ENCODE results near the gene RANBP1.
"Not testable (repeated sequence)": the region's sequence is repeated elsewhere in the genome, so short reads cannot be mapped to it uniquely, and the experiment has no call there.

RANBP1 gene

DNA sequence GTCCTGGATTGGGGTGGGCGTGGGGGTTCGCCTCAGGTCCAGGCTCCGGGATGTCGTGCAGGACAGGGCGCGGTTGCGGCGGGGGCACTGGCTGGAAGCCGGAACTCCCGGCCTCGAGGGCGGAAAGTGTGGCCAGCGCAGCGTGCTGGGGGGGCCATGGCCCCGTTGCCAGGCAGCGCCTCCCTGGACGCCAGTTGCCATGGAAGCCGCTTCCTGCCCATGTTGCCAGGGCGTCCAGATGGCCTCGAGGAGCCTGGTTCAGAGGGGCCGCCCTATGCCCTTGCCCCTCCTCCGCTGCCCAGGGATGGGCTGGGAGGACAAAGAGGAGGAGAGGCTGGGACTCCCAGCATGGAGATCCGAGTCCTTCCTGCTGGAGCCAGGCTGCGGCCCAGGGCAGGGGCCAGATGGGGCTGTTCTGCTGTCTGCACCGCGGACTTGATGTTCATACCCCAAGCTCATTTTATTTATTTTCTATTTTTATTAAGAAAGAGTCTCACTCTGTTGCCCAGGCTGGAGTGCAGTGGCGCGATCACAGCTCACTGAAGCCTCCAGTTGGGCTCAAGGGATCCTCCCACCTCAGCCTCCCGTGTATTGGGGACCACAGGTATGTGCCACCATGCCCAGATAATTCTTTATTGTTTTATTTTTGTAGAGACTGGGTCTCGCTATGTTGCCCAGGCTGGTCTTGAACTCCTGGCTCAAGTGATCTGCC is 39.6 kb downstream of the RANBP1 start:
- DNase-seq = no peak

DNA sequence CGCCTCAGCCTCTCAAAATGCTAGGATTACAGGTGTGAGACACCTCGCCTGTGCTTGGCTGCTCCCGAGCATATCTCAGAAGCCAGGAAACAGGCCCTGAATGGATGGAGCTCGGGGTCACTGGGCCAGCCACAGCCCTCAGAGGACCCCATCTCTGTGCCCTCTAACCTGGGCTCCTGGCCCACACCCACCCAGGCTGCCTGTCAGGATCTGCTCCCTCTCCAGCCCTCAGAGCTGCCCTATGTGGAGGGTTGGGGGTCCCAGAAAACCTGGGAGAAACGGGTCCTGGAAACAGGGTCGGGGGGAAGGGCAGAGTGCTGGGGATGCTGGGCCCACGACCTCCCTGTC is 40.1 kb downstream of the RANBP1 start:
- no peak for DNase-seq

DNA sequence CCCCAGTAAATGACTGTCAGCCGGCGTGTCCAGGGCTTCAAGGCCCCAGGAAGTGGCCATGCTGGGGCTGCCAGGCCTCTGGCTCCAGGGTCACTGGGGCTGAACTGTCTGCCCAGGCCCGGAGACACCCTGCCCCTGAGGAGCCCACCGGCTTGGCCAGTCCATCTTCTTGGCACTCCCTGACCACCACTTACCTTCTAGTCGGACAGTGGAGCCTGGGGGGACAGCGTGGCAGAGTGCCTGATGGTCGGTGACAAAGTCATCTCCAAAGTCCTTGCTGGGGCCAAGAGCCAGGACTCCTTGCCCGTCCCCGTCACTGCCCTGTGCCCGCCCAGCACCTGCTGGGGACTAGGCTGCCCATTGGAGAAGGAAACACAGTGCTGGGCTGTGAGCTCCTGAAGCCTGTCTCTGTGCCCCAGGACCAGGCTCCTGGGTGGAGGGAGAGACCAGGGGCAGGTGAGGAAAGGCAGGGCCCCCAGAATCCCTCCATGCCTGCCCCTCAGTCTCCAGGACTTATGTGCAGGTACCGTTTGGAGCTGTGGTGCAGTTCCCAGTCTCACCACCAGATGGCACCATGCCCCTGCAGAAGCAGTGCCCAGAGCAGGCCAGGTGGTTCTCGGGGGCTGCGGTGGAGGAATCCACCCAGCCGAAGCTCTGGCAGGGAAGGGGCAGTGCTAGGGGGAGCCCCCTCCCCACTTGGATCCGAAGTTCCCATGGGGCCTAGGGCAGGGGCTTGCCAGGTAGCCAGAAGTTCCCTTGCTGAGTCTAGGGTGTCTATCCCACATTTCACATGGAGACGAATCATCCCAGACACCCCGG is 40.9 kb downstream of the RANBP1 start:
- peak; percentile 54 for DNase-seq

DNA sequence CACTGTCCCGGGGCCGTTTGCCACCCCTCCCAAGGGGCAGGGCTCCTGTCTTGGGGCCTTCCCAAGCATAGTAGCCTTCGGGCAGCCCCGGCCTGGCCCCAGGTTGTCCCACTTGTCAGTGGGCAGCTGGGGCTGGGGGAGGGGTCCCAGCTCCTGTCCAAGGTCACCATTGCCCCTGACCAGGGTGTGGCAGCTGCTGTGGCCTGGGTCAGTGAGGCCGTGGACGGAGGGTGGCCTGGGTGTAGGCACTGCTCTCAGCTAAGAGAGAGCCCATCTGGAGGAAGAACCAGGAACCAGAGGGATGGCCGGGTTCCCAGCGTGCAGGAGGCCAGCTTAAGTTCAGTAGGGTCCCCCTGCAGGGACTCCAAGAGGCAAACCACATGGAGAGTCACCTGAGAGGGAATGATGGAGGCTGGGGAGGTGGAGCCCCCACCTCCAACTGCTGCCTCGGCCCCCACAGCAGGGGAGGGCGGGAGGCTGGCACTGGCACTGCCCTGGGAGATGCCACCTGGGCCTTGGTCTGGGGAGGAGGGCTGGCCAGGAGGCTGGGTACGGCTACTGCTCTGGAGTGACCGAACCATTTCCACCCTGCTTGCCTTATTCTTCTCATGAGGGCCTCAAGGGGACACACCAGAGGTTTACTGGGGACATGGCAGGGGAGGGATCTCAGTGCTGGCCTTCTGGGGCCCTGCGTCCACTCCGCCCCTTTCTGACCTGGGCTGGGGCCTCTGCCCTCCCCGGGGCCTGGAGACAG is 41.7 kb downstream of the RANBP1 start:
- DNase-seq = no peak

DNA sequence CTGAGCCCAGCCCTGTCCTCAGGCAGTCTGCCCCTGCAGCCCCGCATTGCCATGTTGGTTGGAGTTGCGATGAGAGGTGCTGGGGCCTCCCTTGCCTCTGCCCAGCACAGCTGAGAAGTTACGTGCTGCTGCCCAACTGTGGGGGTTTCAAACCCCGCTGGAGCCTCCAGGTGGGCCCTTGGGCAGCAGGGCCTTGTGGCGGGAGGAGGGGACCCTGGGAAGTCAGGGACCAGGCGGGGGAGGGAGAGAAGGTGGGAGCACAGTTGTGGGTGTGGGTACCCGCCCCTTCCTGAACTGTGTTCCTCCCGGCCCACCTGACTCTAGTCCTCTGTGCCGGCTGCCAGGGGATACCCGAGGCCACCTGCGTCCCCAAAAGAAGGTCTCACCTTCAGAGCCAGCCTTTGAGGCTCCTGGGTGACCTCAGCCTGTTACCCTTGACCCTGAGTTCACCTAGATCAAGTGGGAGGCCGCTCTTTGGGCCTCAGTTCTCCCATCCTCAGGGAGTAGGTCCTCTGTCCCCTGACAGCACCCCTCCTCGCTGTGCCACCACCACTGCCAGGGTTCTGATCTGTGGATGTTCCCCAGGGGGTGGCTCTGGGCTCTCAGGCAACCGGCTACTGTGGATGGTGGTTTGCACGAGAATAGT is 42.6 kb downstream of the RANBP1 start:
- DNase-seq = no peak

DNA sequence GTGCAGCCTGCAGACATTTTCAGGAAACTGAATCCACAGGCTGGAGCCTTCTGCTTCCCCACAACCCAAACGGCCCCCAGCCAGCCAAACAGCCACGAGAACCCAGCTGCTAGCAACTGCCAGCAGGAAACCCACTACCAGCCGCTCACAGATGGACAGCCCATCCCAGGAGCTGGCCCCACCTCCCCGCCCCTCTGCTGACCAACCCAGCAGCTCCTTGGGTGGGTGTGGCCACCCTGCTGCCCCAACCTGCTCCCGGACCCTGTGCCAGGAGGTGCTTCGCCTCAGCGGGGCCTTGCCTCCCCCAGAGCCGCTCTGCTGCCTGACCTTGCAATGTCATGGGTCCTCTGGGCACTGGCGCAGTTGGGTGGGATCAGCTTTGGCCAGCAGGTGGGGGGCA is 43.2 kb downstream of the RANBP1 start:
- no peak for DNase-seq

DNA sequence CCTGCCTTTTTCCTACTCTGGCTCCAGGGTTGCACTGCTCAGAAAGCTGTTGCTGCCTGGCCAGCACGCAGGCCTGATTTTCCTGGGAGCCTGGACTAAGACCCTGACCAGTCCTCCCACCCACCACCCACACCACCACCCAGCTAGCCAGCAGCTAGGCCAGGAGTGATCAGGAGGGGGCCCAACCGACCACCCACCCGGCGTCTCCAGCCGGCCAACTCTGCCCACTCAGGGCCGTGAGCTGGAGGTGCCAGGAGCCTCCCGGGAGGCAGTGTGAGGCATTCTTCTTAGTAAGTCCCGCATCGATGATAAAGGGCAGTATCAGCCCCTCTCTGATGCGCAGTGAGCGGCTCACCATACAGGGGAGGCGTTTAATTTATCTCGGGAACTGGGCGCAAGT is 43.6 kb downstream of the RANBP1 start:
- not testable (repeated sequence) for DNase-seq

DNA sequence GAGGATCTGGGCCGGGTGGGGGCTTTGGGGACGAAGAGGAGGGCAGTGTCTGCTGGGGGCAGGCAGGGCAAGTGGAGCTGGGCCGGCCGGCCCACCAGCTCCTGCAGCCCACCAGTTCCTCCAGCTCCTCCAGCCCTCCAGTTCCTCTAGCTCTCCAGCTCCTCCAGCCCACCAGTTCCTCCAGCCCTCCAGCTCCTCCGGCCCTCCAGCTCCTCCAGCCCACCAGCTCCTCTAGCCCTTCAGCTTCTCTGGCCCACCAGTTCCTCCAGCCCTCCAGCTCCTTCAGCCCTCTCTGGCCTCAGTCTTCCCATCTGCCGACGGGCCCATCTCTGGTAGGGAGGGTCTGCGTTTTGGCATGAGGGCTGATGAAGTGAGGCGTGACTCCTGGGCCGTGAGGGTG is 44.1 kb downstream of the RANBP1 start:
- no peak for DNase-seq

DNA sequence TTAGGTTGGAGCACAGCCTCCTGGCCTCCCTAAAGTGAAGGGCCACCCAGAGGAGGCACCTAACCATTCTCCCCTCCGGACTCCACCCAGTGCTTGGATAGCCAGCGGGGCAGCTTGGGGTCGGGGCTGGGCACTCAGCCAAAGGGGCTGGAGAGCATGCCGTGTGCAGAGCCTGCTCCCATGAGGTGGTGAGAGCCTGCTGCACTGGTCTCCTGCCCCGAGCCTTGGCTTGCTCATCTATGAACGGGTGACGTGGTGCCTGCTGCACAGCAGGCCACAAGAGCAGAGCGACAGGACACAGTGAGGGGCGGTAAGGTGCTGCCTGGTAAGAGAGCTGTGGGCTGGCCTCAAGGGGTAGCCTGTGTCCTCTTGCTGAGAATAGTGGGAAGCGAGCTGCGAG is 49.0 kb downstream of the RANBP1 start:
- DNase-seq = no peak

DNA sequence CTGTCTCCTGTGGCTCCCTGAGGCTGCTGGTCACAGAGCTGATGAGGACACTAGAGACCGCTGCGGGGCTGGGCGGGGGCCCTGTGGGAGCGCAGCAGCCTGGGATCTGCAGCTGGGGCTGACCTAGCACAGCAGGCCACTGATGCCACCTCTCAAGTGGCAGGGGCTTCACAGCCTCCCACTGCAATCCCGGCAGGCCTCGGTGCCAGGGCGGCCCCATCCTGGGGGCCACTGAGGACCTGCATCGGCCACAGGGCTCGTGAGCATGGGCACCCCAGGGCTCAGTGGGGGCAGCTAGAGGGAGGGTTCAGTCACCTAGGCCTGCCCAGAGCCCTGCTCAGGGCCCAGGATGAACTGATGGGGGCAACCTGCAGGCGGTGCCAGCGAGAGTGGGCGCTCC is 49.5 kb downstream of the RANBP1 start:
- DNase-seq = no peak

DNA sequence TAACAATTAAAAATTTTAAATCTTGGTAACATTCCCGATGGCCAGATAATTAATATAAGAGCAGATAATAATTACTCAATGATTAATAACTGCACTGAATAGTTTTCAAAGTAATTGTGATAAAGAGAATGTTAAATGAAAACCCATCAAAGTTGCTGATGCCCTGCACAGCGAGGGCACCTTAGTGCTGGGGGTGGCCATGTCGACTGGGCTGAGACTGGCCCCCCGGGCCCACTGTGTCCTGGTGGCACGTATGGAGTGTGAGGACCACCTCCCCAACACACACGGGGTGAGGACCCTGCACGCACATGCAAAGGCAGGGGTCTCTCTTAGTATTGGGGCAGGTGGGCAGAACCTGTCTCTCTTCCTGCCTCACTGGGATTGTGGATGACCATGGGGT is 50.0 kb downstream of the RANBP1 start:
- no peak for DNase-seq

DNA sequence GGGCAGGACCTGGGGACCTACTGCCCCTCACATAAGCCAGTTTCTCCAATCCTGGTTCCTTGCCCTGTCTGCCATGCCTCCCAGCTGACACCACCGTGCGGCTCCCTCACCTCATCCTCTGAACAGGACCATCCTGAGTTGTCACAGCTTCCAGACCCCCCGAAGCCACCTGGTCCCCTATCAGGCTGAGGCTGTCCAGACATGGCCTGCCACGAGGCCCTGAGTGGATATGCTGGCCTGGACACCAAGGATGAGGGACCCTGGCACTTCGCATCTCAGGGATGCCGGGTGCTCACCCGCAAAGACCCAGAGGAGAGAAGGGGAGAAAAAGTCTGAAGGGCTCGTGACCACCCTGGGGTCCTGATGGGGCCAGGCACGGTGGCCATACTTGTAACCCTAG is 50.8 kb downstream of the RANBP1 start:
- no peak for DNase-seq

DNA sequence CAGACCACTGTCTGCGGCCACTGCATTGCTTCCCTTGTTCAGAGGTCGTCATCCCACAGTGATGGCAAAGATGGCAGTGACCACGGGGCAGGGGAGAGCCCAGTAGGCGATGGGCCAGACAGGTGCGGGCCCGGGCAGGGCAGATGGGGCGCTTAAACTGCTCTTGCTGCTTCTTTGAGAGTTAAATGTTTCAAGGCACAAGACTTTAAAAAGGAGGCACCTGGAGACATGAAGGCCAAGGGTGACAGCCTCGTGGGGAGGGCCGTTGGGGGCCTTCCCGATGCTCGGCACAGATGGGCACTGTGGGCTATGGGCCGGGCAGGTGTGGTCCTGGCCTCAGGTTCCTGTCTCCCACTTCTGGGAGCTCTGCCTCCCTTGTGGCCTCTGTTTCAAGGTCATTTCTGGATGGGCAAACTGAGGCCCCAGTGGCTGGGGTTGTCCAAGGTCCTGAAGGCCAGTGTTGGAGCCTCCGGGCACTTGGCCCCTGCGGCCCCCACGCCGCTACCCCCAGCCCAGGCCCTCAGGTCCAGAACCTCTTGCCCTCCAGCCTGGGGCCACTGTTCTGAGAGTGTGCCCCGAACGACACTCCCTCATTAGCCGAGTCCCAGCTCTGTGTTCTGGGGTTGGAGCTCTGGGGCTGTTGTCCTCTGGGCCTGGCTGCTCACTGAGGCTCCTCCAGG is 51.9 kb downstream of the RANBP1 start:
- DNase-seq = no peak

DNA sequence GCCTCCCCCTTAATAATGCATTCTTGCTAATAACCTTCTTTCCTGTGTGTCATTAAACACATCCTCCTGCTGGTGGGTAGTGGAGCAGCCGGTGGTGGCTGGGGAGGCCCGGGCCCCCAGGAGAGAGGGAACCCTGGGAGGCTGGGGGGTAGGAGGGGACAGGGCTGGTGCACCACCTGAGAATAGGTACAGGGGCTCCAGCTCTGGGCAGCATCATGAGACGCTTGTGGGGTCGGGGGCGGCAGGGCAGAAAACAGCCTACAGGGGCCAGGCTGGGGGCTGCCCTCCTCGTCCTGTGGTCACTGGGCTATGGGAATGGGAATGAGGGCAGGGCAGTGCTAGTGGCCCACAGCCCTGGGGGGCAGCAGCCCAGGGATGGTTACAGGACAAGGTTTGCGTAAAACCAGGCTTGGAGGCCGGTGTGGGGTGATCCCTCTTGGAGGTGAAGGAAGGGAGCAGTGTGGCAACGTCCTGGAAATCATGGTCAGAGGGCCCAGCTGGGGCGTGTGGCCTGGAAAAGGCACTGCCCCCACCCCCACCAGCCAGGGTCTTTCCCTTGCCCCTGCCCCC is 53.4 kb downstream of the RANBP1 start:
- DNase-seq = no peak

DNA sequence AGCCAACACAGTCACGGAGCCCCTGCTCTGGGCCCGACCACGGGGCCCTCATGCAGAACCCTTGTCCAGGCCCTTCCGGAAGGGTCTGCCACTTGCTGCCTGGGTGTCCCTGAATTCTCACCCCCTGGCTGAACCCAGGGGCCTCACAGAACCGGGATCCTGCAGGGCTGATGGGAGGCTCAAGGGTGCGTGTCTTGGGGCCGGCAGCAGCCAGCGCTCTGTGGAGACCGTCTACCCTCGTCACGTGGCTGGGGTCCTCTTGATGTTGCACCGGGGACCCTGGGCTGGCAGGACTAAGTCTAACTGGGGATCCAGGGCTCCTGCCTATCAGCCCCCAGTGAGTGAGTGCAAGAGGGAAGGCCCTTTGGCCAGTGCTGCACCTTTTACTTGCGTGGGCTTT is 54.3 kb downstream of the RANBP1 start:
- DNase-seq = no peak

DNA sequence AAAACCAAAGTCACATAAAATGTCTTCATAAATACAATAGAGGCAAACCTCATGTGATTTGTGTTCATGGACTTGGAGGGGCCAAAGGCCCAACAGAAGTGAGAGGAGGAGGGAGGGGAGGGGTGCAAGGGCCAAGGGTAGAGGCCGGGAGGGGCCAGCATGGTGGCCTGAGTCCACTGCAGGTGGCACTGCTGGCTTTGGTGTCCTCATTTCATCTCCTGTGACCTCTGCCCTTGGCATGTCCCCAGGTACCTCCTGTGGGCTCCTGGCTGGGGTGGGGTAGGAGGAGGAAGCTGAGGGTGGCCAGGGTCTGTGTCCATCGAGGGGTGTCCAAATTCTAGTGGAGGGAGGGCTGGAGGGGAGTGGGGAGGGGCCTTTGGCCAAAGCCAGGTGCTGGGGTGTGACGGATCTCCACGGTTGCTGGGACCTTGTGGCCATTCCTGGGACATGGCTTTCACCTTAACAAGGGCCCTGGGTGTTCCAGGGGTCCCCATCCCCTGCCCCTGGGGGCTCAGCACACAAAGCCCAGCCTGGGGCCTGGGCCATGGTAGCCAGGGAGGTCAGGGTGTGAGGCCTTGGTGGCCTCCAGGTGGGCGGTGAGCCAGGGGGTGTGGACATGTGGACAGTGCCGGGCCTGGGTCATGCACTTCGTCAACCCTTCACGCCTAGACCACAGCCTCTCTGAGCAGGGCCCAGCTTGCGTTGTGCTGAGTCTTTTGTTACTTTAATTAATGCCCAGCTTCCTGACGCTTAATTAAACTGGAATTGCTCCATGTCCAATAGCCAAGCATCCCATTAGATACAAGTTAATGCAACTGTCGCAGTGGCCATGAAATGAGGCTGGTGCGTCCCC is 55.6 kb downstream of the RANBP1 start:
- DNase-seq = no peak

DNA sequence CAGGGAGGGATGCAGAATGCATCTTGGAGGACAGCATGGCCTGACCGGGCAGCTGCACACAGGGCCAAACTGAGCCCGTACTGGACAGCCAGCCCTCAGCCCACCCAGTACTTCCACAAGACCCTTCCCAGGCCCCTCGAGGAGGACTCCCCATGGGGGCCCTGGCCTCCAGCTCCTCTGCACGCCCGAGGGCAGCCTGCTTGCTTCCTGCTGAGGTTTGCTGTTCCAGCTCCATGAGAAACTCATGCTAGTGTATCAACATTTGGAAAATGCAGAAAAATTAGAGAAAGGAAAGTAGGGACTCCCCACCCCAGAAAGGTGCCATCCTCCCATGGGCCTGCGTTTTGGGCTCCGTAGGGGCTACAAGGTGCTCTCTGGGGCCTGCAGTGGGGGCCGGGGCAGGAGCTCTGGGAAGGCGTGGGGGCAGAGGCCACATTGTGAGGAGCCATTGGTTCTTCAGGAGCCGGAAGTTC is 56.3 kb downstream of the RANBP1 start:
- DNase-seq = no peak

DNA sequence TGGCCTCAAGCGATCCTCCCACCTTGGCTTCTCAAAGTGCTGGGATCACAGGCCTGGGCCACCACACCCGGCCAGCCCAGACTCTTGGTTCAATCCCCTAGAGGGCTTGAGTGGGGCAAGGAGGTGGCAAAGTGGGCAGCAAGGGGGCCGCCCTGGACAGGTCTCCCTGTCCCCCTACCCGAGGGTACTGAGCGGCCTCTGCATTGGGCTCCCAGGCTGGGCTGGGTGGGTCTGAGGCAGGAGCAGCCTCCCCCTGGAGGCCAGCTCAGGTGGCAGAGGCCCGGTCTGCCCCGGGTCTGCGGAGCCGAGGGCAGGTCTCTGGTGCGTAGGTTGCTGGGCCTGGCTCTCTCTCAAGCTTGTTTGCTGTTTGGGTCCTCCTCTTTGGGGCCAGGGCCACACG is 57.3 kb downstream of the RANBP1 start:
- no peak for DNase-seq

DNA sequence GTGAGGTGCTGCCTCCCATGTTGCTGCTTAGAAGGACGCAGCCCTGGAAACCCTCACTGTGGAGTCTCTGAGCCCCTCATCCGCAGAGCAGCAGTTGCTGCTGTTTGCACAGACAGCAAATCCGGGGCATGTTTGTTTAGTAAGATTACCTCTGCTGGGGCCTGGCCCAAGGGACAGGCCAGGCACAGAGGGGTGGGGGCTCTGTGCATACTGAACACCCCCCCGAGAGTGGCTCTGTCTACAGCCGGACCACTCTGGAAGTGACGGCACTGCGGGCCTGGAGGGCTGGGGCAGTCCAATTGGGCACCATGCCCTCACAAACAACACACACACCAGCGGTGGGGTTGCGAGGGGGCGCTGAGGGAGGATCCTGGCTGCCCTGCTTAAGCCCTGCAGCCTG is 57.9 kb downstream of the RANBP1 start:
- DNase-seq = no peak

DNA sequence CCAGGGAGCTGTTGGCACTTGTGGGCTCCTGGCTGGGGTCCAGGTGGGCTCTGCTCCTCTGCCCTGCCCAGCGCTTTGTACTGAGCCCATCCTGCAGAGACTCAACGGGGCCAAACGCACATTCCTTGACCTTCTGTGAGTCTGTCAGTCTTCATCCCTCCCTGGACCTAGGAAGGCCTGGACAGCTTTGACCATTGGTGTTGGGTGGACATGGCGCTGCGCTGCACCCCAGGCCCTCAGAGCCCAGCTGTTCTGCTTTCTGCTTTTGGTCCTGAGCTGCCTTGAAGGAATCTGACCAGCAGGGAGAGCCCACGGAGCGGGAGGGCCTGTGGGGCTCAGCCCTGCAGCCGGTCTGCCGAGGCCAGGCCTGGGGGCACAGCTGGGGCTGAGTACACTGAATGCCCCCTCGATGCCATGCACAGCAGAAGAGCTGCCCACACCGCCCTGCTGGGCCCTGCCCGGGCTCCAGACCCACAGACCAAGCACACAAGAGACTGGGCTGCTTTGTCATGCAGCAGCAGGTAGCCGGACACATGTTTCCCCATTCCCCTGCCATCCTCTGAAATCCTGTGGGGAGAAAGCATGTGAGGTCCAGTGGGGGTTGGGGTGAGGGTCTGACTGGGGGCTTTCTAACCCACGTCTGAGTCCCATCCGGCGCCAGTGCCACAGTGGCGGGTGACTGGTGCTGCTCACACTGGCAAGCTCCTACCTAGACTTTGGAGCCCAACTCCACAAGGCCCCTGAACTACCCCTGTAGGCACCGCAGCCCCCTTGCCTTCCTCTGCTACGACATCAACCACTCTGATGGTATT is 59.1 kb downstream of the RANBP1 start:
- DNase-seq = no peak

DNA sequence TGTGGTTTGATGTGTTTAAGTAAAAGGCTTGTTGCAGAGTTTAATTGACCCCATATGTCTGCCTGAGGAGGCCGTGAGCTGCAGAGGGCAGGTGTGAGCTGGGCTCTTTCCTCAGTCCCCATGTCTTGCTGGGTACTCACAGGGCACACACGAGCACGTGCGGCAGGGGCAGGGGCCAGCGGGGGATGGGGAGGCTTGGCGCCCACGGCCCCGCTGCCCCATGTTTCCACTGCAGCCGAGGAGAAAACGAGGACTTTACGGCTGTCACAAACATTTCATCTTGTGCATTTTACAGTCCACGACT is 59.6 kb downstream of the RANBP1 start:
- no peak for DNase-seq

Measured in NK-92 treated with Interleukin-12 subunit alpha and Interleukin-12 subunit beta, amount 100 ng/mL, for 24 hours (cell line).